COLO829 (cell line): ENCODE data around the gene CNKSR3.
"Not testable (repeated sequence)": the region's sequence is repeated elsewhere in the genome, so short reads cannot be mapped to it uniquely, and the experiment has no call there.

Experiments
- DNase-seq: peaks from one replicate; pipeline ENCODE4 v3.0.0; 2012; ENCODE audit warnings: low spot score

CNKSR3 gene

GRCh38 chr6:154510144-154510905, at the start of gene CNKSR3:
Gene CNKSR3 (minus strand): TSS chr6:154510685. CDS start chr6:154510114, 571 bp downstream.
- DNase-seq: peak; percentile 66

GRCh38 chr6:154558984-154559383, 48.5 kb upstream of the CNKSR3 start:
- DNase-seq: no peak

- no peak for DNase-seq
Observed at GRCh38 chr6:154558513-154558912, 48.0 kb upstream of the CNKSR3 start.

- no peak for DNase-seq
Observed at GRCh38 chr6:154555073-154555677, 44.7 kb upstream of the CNKSR3 start.

- DNase-seq: no peak
Observed at GRCh38 chr6:154554491-154554890, 44.0 kb upstream of the CNKSR3 start.

DNA sequence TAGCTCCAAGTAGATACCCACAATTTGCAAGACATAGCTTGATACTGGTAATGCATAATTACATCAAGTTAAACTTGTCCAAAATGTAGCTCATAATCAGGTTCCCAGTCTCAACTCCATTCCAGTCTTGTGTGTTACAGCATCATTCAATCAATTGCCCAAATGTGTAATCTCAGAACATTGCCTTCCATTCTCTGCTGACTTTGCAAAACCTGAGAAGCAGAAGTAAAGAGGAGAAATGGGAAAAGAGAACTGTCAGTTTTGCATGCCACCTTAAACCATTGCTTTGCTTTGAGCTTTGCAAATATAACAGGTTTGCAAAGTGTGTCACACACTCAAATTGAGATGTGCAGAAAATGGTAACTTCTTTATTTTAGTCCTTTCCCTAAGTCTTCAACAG, 40.3 kb upstream of the CNKSR3 start:
- no peak for DNase-seq

DNA sequence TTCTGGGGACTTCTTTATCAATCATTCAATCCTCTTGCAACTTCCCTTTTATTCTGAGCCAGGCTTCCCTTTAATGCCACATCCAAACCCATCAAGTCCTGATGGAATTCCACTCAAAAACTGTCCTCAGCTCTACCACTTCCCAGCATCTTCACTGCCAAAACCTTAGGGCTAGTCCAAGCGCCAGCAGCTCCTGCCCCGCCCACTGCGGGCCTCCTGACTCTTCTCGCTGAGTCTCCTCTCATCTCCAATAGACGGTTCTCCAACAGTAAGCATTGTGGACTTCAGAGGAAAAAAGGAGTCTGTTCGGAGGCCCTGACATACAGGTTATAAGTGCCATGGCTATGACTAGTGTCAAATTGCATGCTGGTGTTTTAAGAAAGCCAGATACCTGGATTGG, 38.7 kb upstream of the CNKSR3 start:
- DNase-seq: no peak

DNA sequence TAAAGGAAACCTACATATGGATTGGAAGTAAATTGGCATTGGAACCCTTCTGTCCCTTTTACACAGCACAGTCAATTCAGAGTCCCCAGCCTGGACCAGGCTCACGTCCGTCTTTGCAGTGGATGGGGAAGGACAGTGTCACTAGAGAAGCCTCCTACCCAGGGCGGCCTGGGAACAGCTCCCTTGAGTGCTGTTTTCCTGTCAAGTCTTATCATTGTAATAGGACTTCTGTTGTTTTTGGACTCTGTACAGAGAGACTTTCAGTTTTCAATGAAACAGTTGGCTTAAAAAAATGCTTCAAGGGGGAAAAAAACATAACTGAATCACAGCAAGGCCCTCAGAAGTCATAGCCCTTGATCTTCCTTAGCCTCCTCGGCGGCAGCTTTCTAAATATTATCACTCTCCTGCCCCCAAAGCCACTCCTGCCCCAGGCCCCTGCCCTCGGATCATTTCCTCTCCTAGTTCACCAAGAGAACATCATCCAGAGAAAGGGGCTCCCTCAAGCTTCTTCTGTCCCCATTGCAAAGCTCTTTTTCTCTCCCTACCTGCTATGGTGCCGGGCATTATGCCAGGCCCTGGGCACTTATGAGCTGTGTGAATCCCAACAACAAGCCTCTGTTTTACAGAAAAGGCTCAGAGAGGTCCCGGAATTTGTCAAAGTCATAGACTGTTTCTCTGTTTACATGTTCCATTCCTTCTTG, 37.8 kb upstream of the CNKSR3 start:
- peak; percentile 71 for DNase-seq

DNA sequence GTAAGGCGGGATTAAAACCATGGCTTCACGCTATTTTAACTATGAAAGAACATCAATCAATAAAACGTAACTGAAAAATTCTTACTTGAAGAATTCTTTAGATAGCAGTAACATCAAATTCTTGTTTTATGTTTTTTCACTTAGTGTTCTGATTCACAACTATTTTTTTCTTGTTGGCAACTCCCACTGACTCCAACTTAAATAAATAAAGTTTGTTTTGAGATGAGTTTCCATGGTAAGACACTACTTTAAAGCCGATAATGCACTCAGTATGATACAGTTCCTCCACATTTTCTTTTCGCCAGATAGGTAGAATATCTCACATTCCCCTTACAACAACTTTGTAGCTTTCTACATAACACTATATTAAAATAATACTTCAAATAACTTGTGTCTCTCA, 33.1 kb upstream of the CNKSR3 start:
- no peak for DNase-seq

DNA sequence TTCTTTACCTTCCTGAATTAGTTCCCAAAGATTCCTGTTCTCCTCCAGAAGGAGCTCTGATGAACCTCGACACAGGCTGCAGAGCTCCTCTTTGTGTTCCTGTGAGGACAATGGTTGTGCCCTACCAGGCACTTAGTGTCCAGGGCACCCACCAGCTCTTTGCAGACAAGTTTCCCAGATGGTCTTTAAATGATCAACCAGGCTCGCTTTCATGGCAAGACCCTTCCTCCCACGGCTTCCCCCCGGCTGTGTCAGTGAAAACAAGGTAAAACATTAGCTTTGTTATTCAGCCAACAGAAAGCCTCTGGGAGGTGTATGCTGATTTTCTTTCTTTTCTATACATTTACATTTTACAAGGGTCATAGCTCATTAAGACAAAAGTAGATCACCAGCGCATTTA, 32.3 kb upstream of the CNKSR3 start:
- DNase-seq: no peak

GRCh38 chr6:154541837-154542236, 31.4 kb upstream of the CNKSR3 start:
- DNase-seq: not testable (repeated sequence)

DNA sequence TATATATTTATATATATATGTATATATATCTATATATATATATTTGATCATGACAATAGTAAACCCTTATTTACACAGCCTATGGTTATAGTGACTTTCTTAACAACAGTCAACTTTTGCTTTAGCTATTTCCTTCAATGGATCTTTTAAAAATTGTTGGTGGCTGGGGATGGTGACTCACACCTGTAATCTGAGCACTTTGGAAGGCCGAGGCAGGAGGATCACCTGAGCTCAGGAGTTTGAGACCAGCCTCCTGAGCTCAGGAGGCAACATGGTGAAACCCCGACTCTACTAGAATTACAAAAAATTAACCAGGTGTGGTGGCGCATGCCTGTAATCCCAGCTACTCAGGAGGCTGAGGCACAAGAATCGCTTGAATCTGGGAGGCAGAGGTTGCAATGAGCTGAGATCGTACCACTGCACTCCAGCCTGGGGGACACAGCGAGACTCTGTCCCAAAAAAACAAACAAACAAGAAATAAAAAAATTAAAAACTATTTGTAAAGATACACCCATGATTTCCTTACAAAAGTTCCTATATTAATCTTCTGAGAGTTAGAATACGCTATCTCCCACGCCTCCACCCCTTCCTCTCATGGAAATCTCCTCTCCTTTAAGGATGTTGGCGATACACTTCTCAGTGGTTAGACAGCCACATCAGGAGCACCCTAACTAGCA, 29.2 kb upstream of the CNKSR3 start:
- no peak for DNase-seq

- DNase-seq: no peak
Observed at GRCh38 chr6:154538640-154539191, 28.2 kb upstream of the CNKSR3 start.

DNA sequence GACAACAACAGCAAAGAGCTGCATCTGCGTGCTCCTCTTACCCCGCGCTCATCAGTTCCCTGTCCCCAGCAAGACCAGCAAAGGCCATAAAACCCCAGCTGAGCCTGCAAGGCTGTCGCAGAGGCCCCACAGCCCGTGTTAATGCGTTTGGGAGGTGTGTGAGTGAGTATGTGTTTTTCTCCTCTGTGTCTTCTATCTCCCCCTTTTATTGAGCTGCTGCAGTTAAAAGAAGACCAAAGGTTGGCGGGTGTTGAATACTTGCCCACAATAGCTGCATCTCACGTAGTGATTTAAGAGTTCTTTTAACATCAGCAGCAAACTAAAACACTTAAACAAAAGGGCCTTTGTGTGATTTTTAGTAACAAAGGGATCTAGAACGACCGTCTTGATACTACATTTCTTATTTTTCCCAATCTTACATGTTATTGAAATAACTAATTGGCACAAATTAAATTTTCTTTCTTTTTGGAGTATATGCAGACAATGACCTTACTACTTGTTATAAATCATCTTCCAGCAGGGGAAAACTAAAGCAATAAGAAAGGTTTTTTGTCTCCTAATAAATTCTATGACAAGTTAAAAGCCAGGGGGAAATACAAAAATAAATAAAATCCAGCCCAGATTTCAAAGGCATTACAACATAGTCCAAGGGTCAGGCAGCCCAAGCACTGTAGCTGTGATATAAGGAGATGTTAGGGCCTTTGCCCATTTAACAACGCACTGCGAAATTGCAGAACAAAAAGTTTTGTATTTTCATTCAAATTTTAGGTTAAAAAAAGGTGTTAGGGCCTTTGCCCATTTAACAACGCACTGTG, 27.2 kb upstream of the CNKSR3 start:
- DNase-seq: no peak

GRCh38 chr6:154536999-154537398, 26.5 kb upstream of the CNKSR3 start:
- no peak for DNase-seq

DNA sequence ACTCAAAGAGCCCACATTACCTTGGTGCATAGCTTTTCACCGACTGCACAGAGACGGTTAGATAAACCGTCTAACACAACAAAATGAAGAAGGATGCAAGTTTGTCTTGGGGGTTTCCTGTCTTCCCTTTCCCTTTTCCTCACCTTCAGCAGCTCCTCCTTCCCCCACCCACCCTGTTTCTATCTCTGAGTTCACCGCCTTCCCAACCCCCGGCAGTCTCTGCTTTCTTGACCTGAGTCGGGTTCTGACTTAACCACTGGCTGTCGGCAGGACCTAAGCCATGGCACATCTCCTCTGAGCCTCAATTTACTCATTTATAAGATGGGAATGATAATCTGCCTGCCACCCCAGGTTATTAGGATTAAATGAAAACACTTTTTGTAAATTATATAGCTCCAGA, 25.8 kb upstream of the CNKSR3 start:
- DNase-seq: no peak

GRCh38 chr6:154535851-154536250, 25.4 kb upstream of the CNKSR3 start:
- DNase-seq: no peak

DNA sequence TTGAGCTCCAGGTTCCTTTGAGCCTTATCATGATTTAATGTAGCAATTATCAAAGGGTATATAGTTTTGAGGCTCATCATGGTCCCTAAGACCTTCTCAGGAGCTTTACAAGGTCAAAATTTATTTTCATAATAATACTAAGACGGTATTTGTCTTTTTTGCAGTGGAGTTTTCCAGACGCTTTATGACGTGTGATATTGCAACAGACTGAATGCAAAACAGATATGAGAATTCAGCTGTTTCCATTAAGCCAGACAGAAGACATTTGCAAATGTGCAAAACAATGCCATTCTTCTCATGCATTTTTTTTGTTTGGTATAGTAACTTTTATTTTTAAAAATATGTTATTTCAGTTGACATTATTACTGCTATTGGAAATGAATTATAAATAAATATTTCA, 24.7 kb upstream of the CNKSR3 start:
- DNase-seq: no peak

DNA sequence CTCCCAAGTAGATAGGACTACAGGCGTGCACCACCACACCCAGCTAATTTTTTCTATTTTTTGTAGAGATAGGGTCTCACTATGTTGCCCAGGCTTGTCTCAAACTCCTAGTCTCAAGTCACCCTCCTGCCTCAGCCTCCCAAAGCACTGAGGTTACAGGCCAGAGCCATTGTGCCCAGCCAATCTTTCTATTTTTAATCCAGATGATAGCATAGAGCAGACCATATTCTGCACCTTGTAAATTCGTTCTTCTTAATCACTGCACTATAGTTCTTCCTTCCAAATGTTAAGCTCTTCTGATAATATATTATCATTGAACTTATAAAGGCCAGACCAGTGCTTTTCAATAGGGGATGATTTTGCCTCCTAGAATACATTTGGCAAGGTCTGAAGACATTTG, 24.0 kb upstream of the CNKSR3 start:
- DNase-seq: no peak

DNA sequence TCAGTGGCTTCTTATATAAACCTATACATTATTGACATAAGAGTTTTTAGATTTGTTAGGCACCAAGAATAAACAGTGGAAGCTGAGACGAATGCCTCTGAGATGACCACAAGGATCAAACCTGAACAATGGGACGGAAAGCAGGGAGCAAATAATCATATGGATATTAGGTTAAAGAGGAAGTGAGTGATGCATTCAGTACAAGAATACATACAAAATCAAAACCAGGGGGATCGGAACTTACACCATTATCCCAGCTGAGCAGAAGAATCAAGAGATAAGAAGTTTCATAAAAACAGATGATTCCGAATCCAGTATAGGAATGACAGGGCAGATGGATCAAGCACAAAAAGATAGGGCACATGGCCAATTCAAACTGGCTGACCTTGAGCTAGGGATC, 21.9 kb upstream of the CNKSR3 start:
- no peak for DNase-seq

- DNase-seq: no peak
Observed at GRCh38 chr6:154529957-154530356, 19.5 kb upstream of the CNKSR3 start.
